ENCODE results near the gene XCL1.

DNA sequence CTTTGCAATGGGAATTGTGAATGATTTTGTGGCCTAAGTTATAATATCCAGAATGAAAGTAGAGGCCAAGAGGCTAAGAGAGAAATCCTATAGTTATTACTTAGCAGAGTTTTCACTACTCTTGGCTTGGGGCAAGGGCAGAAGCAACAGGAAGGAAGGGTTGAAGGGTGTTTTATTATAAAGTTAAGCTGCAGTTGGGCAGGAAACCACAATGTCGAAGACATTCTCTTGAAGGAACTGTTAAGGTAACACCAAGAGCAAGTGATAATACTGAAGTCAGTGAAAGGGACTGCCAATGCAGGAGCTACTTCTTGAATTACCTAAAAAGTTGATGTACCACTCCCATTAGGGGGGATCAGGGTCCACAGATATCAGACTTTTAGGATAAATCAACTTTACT lies 40.9 kb upstream of the XCL1 start:
- TF ChIP-seq, protein P1, sequence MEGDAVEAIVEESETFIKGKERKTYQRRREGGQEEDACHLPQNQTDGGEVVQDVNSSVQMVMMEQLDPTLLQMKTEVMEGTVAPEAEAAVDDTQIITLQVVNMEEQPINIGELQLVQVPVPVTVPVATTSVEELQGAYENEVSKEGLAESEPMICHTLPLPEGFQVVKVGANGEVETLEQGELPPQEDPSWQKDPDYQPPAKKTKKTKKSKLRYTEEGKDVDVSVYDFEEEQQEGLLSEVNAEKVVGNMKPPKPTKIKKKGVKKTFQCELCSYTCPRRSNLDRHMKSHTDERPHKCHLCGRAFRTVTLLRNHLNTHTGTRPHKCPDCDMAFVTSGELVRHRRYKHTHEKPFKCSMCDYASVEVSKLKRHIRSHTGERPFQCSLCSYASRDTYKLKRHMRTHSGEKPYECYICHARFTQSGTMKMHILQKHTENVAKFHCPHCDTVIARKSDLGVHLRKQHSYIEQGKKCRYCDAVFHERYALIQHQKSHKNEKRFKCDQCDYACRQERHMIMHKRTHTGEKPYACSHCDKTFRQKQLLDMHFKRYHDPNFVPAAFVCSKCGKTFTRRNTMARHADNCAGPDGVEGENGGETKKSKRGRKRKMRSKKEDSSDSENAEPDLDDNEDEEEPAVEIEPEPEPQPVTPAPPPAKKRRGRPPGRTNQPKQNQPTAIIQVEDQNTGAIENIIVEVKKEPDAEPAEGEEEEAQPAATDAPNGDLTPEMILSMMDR (IDR thresholded peaks at IDR 0.05; ENCODE audit: low read length): no peak
- TF ChIP-seq EZH2 (optimal IDR thresholded peaks at IDR 0.05; ENCODE audit: low read depth, low read length): no peak
- no peak for TF ChIP-seq EZH2phosphoT487 (IDR thresholded peaks at IDR 0.05; ENCODE audit: low read length)

All from MM.1S (cell line).